Subcutaneous adipose tissue (tissue), 4 donors: ENCODE results near the gene KCNJ18. TPM values are rescaled to one million over a fixed set of nuclear protein-coding genes. Genes with fewer than 3 reads are reported as not detected.
"Not testable (repeated sequence)": the region's sequence is repeated elsewhere in the genome, so short reads cannot be mapped to it uniquely, and the experiment has no call there.

Source experiments
- total RNA-seq, 4 donors: library from RNA; depleted of rRNA; stranded (reverse); fragments of >200 nt; gene quantifications; one replicate each; pipeline ENCODE4 v1.1.0, GENCODE V29; 2016
- TF ChIP-seq, protein P1 (sequence below): fragments of 450-650 bp; IDR thresholded peaks from one replicate; pipeline ENCODE4 v1.5.1; 2016; ENCODE audit warnings: low read depth, mild to moderate bottlenecking, control low read depth, antibody characterized with exemption, moderate library complexity

KCNJ18 gene
- total RNA-seq, result not detected

DNA sequence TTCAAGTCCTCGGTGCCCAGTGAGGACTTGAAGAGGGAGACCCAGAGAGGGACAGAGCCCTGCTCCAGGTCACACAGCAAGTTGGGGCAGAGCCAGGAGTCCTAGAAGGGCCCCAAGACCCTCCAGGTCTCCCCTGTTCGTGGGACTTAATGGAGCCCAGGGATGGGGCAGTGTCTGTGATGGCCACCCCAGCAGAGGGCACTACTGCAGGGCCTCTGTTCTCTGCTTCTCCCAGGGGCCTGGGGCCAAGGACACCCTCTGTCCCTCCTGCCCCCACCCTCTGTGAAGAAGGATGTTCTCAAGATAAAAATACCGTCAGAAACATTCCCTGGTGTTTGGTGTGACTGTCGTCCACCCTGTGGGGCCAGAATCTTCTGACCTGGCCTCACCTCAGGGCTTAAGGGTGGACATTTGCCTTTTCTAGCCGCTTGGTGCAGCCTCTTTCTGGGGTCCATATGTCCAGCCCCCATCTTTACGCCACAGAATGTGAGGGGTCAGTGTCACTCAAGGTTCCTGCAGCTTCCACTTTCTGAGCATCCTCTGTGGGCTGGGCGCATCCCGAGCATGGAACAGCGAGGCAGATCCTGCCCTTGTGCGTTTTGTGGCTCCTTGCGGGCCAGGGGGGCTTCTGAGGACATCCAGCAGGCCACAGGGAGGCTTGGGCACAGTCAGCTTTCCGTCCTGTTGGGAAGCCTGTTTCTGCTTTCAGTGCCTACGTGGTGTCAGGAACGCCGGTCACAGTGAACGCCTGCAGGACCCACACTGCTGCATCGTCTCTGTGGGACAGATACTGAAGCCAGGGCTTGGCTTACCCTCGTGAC, at the start of gene KCNJ18:
TSS of gene KCNJ18 (plus strand) at position 641 of the 821 bp plus-strand sequence. CDS start 10,264 bp downstream, outside the sequence.
- TF ChIP-seq, protein P1, sequence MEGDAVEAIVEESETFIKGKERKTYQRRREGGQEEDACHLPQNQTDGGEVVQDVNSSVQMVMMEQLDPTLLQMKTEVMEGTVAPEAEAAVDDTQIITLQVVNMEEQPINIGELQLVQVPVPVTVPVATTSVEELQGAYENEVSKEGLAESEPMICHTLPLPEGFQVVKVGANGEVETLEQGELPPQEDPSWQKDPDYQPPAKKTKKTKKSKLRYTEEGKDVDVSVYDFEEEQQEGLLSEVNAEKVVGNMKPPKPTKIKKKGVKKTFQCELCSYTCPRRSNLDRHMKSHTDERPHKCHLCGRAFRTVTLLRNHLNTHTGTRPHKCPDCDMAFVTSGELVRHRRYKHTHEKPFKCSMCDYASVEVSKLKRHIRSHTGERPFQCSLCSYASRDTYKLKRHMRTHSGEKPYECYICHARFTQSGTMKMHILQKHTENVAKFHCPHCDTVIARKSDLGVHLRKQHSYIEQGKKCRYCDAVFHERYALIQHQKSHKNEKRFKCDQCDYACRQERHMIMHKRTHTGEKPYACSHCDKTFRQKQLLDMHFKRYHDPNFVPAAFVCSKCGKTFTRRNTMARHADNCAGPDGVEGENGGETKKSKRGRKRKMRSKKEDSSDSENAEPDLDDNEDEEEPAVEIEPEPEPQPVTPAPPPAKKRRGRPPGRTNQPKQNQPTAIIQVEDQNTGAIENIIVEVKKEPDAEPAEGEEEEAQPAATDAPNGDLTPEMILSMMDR, result not testable (repeated sequence)

DNA sequence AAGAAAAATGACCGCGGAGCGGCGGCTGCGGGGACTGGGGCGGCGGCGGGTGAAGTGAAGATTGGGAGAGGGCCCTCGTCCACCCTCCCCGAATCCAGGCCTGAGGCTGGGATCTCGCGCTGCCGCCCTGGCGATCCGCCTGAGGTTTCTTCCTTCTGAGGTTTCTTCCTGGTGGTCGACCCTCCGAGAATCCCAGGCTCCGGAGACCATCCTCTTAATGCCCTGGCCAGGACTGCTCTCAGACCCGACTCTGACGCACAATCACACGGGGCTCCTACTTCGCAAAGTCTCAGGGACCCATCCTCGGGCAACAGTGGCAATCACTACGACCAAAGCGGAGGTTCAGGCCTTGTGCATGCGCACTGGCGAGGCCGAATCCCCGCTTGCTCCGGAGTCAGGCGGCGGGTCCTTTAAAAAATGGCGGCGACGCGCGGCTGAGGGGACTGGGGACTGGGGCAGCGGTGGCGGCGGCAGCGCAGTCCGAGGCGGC, 18.0 kb upstream of the KCNJ18 start:
- TF ChIP-seq, protein P1, result no peak

DNA sequence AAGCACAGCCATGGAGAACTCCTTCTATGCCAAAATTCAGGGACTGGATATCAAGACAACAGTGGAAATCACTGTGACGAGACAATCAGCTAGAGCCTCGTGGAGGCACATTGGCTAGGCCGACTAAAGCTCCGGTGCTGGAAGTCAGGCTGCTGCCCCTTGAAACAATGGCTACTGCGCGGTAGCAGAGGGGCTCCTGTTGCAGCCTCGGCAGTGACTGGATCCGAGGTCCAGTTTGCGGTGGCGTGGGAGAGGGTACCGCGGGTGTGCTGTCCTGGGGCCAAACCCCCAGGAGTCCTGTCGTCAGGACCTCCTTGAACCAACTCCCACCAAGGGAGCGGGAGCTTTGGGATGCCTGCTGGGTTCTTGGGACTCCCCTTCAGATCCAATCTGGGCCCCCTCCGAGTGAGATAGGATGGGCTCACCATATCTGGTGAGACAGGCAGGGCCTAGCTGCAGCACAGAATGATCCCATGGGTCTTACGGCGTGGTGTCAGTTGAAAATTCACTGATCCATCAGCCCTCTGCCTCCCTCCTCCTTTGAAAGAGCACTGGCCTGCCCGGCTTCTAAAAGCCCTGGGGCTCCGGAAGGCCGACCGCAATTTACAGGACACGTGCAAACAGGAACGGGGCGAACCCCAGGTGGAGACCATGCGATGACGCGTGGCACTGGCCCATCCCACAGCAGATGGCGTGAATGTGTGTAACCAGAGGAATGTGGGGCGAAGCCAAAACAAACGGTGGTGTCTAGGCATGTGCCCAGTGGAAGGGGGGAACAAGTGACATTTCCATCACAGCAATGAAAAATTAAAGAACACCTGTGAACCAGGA, 15.8 kb upstream of the KCNJ18 start:
- TF ChIP-seq, protein P1, result no peak

DNA sequence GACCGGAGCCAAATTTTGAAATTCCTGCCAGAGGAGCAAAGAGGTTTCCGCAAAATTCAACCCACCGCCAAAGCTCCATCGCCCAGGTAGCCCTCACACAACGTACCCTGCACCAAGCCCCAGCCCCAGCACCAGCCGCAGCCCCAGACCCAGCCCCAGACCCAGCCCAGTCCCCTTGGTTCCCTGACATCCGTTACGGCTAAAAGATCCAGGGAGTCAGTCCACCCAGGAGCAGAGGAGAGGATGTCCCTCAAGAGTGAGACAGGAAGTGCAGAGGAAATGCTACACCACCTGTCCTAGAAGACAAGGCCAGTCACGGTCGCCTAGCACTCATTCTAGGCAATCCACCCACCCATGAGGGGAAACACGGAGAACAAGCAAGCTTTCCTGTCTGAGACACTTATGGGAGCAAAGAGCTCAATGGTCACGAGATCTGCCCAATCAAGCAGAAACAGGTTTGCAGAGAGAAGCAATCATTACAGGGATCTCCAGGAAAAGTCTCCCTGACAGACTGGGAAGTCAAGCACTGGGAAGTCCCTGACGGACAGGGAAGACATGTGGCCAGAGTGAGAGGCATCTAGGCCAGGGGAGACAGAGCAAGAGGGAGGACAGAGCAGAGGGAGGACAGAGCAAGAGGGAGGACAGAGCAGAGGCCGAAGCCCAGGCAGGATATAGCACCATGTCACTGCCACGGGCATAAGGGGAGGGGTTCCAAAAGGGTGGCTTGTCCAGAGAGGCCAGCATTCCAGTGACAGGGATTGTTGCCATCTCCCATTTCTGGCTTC, 15.0 kb upstream of the KCNJ18 start:
- TF ChIP-seq, protein P1, result no peak

DNA sequence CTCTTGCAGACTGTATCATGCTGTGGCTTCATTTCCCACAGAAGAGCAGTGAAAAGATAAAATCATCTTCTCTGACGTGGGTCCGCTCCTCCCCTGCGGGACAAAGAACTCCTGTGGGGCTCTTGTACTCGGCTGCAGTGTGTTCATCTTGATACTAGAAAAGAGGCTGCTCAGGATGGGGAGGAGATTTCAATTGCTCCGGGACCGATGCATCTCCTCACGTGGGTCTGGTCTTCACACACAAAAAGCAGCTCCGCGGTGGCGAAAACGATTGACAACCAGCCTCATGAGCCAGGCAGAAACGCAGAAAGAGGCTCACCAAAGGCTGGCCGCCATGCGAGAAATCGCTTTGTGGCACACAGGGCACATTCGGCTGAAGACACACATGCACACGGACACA, 14.4 kb upstream of the KCNJ18 start:
- TF ChIP-seq, protein P1, result no peak

DNA sequence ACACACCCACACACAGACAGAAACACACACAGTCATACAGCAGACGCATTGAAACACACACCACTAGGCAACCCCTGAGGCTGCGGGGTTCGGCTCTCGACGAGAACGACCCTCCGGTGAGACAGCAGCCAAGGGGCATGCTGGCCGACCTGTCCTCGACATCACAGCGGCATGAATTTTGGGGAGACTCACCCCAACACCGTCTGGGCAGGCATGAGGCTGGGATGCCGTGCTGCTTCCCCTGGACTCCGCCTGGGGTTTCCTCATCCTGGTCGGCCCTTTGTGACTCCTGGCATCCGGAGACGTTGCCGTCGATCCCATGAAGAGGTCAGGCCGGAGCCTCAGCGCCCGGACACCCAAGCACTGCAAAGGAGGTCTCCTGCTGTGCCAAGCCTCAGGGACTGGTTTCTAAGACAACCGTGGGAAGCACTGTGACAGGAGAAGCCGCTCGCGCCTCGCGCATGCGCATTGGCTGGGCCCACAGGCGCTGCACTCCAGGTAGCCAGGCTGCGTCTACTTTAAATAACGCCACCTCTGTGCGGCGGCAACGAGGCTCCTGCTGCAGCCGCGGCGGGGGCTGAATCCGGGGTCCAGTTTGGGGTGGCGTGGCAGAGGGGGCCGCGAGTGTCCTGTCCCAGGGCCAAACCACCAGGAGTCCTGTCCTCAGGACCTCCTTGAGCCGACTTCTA, 13.8 kb upstream of the KCNJ18 start:
- TF ChIP-seq, protein P1, result no peak
